ENCODE results near the gene TJAP1.

DNA sequence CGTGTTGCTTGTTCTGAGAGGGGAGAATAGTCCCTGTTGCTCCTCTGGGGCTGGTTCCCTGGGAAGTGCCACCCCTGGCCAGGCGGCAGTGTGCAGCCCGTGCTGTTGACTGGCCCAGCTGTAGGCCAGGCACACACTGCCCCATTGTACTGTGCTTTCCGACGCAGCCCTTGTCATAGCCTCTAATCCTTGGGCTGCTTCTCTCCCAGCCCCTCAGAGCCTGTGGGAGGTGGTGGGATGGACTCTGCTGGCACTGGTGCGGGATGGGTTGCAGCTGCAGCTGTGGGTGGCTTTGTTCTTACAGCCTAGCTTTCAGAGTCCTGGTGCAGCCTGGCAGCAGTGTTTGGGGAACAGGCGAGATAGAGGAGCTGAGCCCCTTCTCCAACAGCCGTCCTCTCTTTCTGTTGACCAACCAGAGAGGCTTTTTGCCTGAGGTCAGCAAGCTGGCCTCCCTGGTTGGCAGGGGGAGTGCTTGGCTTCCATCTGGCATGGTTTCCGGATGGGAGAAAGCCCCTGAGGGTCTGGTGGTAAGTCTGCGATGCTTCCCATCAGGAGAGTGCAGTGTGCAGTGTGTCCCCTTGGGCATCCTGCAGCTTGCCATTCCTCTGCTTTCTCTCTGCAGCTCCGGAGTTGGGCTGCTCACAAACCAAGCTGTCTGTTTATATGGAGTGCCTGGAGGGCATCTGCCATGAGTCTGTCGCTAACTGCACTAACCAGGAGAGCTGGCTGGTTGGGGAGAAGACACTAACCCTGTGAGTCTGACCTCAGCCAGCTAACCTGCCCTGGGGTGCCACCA lies 12.1 kb downstream of the TJAP1 start:
- TF ChIP-seq CTCF (conservative IDR thresholded peaks at IDR 0.05): no peak
- TF ChIP-seq ZFX (IDR thresholded peaks at IDR 0.05): no peak

Data from C4-2B (cell line).